ENCODE measurements around the gene ASCL5. TPM values are rescaled to one million over a fixed set of nuclear protein-coding genes. Genes with fewer than 3 reads are reported as not detected.

The ASCL5 gene
- polyA plus RNA-seq, 3 donors, result not detected

- intact Hi-C loops (cut with micrococcal nuclease), result no loop called here
- Histone ChIP-seq H3K4me1 (ENCODE audit: control insufficient read depth in 1 of 2, insufficient read depth in 2 of 2, low read length in 2 of 2) (no peaks in the 10 kb centered on the region), H3K27me3 (ENCODE audit: control insufficient read depth in 2 of 2, insufficient read depth in 2 of 2, low read length in 2 of 2) (no peaks in the 10 kb centered on the region), H3K79me2 (ENCODE audit: insufficient read depth, low read length) (no peaks in the 10 kb centered on the region), H4K20me1 (ENCODE audit: insufficient read depth, low read length) (no peaks in the 10 kb centered on the region), H2AFZ (ENCODE audit: insufficient read depth, low read depth, low read length, poor library complexity, severe bottlenecking) (no peak overlapping the region), H3K27ac (ENCODE audit: low read depth in 1 of 2, low read length in 2 of 2) (no peak overlapping the region), H3K4me2 (replicated peaks; ENCODE audit: extremely low read depth, low read length, poor library complexity, severe bottlenecking) (no peak overlapping the region), H3K9ac (ENCODE audit: insufficient read depth, low read length, poor library complexity, severe bottlenecking) (no peak overlapping the region), H3K9me3 (replicated peaks in 1 of 2; ENCODE audit: control insufficient read depth in 1 of 2, insufficient read depth in 1 of 2, low read length in 2 of 2) (no peaks in the 10 kb centered on the region), H3K4me3 (replicated peaks in 1 of 3; ENCODE audit: low read depth in 2 of 3, low read length in 3 of 3) (no peak overlapping the region), H3K36me3 (replicated peaks in 1 of 2; ENCODE audit: control insufficient read depth in 1 of 2, insufficient read depth in 2 of 2, low read length in 2 of 2) (no peaks in the 10 kb centered on the region)
- Mint-ChIP-seq H3K9me3 (no peaks in the 10 kb centered on the region), H3K36me3 (no peaks in the 10 kb centered on the region), H3K27ac (no peak overlapping the region), H3K4me1 (peaks cover under 1% of the 10 kb centered on the region), H3K27me3 (ENCODE audit: low read depth in 3 of 3) (peaks cover 4 to 10% (median 6%) of the 10 kb centered on the region in 3 donors), H3K4me3 (no peak overlapping the region)
- WGBS (ENCODE audit: insufficient coverage), result 94% methylated on average over 2 of the region's 3 CpGs
- DNase-seq, result no peak
- TF ChIP-seq, protein P1, sequence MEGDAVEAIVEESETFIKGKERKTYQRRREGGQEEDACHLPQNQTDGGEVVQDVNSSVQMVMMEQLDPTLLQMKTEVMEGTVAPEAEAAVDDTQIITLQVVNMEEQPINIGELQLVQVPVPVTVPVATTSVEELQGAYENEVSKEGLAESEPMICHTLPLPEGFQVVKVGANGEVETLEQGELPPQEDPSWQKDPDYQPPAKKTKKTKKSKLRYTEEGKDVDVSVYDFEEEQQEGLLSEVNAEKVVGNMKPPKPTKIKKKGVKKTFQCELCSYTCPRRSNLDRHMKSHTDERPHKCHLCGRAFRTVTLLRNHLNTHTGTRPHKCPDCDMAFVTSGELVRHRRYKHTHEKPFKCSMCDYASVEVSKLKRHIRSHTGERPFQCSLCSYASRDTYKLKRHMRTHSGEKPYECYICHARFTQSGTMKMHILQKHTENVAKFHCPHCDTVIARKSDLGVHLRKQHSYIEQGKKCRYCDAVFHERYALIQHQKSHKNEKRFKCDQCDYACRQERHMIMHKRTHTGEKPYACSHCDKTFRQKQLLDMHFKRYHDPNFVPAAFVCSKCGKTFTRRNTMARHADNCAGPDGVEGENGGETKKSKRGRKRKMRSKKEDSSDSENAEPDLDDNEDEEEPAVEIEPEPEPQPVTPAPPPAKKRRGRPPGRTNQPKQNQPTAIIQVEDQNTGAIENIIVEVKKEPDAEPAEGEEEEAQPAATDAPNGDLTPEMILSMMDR (IDR thresholded peaks at IDR 0.05), result no peak
These were observed 34.2 kb downstream of the ASCL5 start for GRCh38 chr1:201092738-201093137.

GRCh38 chr1:201091256-201091655 lies 35.7 kb downstream of the ASCL5 start:
- Histone ChIP-seq H3K4me1 (ENCODE audit: control insufficient read depth in 1 of 2, insufficient read depth in 2 of 2, low read length in 2 of 2) (no peaks in the 10 kb centered on the region), H3K36me3 (replicated peaks in 1 of 2; ENCODE audit: control insufficient read depth in 1 of 2, insufficient read depth in 2 of 2, low read length in 2 of 2) (no peaks in the 10 kb centered on the region), H3K79me2 (ENCODE audit: insufficient read depth, low read length) (no peaks in the 10 kb centered on the region), H3K27me3 (ENCODE audit: control insufficient read depth in 2 of 2, insufficient read depth in 2 of 2, low read length in 2 of 2) (no peaks in the 10 kb centered on the region), H3K9me3 (replicated peaks in 1 of 2; ENCODE audit: control insufficient read depth in 1 of 2, insufficient read depth in 1 of 2, low read length in 2 of 2) (no peaks in the 10 kb centered on the region), H3K9ac (ENCODE audit: insufficient read depth, low read length, poor library complexity, severe bottlenecking) (no peak overlapping the region), H3K4me2 (replicated peaks; ENCODE audit: extremely low read depth, low read length, poor library complexity, severe bottlenecking) (no peak overlapping the region), H3K4me3 (replicated peaks in 1 of 3; ENCODE audit: low read depth in 2 of 3, low read length in 3 of 3) (no peak overlapping the region), H2AFZ (ENCODE audit: insufficient read depth, low read depth, low read length, poor library complexity, severe bottlenecking) (no peak overlapping the region), H3K27ac (ENCODE audit: low read depth in 1 of 2, low read length in 2 of 2) (no peak overlapping the region), H4K20me1 (ENCODE audit: insufficient read depth, low read length) (no peaks in the 10 kb centered on the region)
- Mint-ChIP-seq H3K27me3 (ENCODE audit: low read depth in 3 of 3) (peaks cover 6 to 8% (median 8%) of the 10 kb centered on the region in 3 donors), H3K36me3 (no peaks in the 10 kb centered on the region), H3K4me3 (no peak overlapping the region), H3K4me1 (peaks cover 2% of the 10 kb centered on the region), H3K27ac (no peak overlapping the region), H3K9me3 (no peaks in the 10 kb centered on the region)
- WGBS (ENCODE audit: insufficient coverage), result 100% methylated on average over 2 of the region's 4 CpGs
- TF ChIP-seq, protein P1 (IDR thresholded peaks at IDR 0.05), result no peak
- no peak for DNase-seq
- intact Hi-C loops (cut with micrococcal nuclease), result no loop called here

Data from CD14-positive monocyte (primary cell).